ENCODE measurements around the gene ZSWIM1. TPM values are rescaled to one million over a fixed set of nuclear protein-coding genes. Genes with fewer than 3 reads are reported as not detected.

ZSWIM1 gene
- total and polyA plus RNA-seq, 2 of the 13 experiments (the other 11 are each of a cell fraction or from before 2014, with no cell fraction given): 9.5 to 11.7 TPM

DNA sequence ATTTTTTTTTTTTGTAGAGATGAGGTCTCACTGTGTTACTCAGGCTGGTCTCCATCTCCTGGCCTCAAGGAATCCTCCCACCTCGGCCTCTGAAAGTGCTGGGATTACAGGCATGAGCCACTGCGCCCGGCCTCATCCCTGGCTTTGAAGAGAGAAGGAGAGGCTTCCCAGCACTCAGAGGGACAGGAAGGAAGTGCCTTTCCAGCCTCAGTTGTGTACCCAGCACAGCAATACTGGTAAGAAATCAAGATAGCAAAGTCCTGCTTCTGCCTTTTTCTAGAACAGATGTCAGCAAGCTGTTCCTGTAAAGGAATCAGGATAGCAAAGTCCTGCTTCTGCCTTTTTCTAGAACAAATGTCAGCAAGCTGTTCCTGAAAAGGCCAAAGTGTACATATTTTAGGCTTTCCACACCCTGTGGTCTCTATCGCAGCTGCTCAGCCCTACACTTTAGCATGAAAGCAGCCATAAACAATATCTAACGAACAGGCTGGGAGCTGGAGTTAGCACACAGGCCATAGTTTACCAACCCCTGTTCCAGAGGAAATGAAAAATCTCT is 37.2 kb downstream of the ZSWIM1 start (continued):
- no peak for TF ChIP-seq NFIC (IDR thresholded peaks at IDR 0.05; ENCODE audit: low read length)
- TF ChIP-seq NFATC3 (CRISPR knock-in tag; IDR thresholded peaks at IDR 0.05): no peak
- TF ChIP-seq ZNF446 (CRISPR knock-in tag; IDR thresholded peaks at IDR 0.05): no peak
- 0 out of 2 replicates have a peak, but pooled peaks have one; percentile 20 for TF ChIP-seq HOXA3 (CRISPR knock-in tag; IDR thresholded peaks at IDR 0.05)
- TF ChIP-seq POGZ (CRISPR knock-in tag; IDR thresholded peaks at IDR 0.05): no peak
- TF ChIP-seq, protein P1, sequence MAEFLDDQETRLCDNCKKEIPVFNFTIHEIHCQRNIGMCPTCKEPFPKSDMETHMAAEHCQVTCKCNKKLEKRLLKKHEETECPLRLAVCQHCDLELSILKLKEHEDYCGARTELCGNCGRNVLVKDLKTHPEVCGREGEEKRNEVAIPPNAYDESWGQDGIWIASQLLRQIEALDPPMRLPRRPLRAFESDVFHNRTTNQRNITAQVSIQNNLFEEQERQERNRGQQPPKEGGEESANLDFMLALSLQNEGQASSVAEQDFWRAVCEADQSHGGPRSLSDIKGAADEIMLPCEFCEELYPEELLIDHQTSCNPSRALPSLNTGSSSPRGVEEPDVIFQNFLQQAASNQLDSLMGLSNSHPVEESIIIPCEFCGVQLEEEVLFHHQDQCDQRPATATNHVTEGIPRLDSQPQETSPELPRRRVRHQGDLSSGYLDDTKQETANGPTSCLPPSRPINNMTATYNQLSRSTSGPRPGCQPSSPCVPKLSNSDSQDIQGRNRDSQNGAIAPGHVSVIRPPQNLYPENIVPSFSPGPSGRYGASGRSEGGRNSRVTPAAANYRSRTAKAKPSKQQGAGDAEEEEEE (CRISPR knock-in tag; IDR thresholded peaks at IDR 0.05; ENCODE audit: borderline replicate concordance): no peak
- no peak for TF ChIP-seq ZNF101 (CRISPR knock-in tag; IDR thresholded peaks at IDR 0.05; ENCODE audit: borderline replicate concordance, low read depth)
- TF ChIP-seq YY1 (IDR thresholded peaks at IDR 0.05; ENCODE audit: insufficient read depth, insufficient replicate concordance, low read depth, low read length): no peak
- TF ChIP-seq ZNF841 (CRISPR knock-in tag; IDR thresholded peaks at IDR 0.05; ENCODE audit: borderline replicate concordance): no peak
- TF ChIP-seq POLR2G (IDR thresholded peaks at IDR 0.05; ENCODE audit: low read depth, low read length): no peak
- no peak for TF ChIP-seq ZNF747 (CRISPR knock-in tag; IDR thresholded peaks at IDR 0.05; ENCODE audit: borderline replicate concordance)
- TF ChIP-seq, protein P2, sequence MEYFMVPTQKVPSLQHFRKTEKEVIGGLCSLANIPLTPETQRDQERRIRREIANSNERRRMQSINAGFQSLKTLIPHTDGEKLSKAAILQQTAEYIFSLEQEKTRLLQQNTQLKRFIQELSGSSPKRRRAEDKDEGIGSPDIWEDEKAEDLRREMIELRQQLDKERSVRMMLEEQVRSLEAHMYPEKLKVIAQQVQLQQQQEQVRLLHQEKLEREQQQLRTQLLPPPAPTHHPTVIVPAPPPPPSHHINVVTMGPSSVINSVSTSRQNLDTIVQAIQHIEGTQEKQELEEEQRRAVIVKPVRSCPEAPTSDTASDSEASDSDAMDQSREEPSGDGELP (IDR thresholded peaks at IDR 0.05; ENCODE audit: borderline replicate concordance, low read depth): no peak
- no peak for TF ChIP-seq RXRB (CRISPR knock-in tag; IDR thresholded peaks at IDR 0.05; ENCODE audit: borderline replicate concordance)
- TF ChIP-seq SSRP1 (CRISPR knock-in tag; IDR thresholded peaks at IDR 0.05): no peak
- TF ChIP-seq, protein P3, sequence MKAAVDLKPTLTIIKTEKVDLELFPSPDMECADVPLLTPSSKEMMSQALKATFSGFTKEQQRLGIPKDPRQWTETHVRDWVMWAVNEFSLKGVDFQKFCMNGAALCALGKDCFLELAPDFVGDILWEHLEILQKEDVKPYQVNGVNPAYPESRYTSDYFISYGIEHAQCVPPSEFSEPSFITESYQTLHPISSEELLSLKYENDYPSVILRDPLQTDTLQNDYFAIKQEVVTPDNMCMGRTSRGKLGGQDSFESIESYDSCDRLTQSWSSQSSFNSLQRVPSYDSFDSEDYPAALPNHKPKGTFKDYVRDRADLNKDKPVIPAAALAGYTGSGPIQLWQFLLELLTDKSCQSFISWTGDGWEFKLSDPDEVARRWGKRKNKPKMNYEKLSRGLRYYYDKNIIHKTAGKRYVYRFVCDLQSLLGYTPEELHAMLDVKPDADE (CRISPR knock-in tag; IDR thresholded peaks at IDR 0.05): peak; percentile 68; the same call in 1 of the 2 replicates
- no peak for TF ChIP-seq ZNF382 (CRISPR knock-in tag; IDR thresholded peaks at IDR 0.05; ENCODE audit: borderline replicate concordance)
- peak; percentile 28; the same call in 1 of the 2 replicates for TF ChIP-seq SAP130 (CRISPR knock-in tag; IDR thresholded peaks at IDR 0.05; ENCODE audit: low read depth)
- TF ChIP-seq, protein P4, sequence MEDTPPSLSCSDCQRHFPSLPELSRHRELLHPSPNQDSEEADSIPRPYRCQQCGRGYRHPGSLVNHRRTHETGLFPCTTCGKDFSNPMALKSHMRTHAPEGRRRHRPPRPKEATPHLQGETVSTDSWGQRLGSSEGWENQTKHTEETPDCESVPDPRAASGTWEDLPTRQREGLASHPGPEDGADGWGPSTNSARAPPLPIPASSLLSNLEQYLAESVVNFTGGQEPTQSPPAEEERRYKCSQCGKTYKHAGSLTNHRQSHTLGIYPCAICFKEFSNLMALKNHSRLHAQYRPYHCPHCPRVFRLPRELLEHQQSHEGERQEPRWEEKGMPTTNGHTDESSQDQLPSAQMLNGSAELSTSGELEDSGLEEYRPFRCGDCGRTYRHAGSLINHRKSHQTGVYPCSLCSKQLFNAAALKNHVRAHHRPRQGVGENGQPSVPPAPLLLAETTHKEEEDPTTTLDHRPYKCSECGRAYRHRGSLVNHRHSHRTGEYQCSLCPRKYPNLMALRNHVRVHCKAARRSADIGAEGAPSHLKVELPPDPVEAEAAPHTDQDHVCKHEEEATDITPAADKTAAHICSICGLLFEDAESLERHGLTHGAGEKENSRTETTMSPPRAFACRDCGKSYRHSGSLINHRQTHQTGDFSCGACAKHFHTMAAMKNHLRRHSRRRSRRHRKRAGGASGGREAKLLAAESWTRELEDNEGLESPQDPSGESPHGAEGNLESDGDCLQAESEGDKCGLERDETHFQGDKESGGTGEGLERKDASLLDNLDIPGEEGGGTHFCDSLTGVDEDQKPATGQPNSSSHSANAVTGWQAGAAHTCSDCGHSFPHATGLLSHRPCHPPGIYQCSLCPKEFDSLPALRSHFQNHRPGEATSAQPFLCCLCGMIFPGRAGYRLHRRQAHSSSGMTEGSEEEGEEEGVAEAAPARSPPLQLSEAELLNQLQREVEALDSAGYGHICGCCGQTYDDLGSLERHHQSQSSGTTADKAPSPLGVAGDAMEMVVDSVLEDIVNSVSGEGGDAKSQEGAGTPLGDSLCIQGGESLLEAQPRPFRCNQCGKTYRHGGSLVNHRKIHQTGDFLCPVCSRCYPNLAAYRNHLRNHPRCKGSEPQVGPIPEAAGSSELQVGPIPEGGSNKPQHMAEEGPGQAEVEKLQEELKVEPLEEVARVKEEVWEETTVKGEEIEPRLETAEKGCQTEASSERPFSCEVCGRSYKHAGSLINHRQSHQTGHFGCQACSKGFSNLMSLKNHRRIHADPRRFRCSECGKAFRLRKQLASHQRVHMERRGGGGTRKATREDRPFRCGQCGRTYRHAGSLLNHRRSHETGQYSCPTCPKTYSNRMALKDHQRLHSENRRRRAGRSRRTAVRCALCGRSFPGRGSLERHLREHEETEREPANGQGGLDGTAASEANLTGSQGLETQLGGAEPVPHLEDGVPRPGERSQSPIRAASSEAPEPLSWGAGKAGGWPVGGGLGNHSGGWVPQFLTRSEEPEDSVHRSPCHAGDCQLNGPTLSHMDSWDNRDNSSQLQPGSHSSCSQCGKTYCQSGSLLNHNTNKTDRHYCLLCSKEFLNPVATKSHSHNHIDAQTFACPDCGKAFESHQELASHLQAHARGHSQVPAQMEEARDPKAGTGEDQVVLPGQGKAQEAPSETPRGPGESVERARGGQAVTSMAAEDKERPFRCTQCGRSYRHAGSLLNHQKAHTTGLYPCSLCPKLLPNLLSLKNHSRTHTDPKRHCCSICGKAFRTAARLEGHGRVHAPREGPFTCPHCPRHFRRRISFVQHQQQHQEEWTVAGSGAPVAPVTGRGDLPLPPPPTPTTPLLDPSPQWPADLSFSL (CRISPR knock-in tag; IDR thresholded peaks at IDR 0.05): peak; percentile 67; the same call in 1 of the 2 replicates
- TF ChIP-seq SNAPC2 (CRISPR knock-in tag; IDR thresholded peaks at IDR 0.05): no peak
